Liver (tissue), 3 donors: ENCODE results near the gene TRIM33.
"Not testable (repeated sequence)": the region's sequence is repeated elsewhere in the genome, so short reads cannot be mapped to it uniquely, and the experiment has no call there.

ENCODE experiments used
- EGR1 ChIP-seq, 2 donors: IDR thresholded peaks; 2 replicates each; pipeline ENCODE4 v1.6.1; 2016 to 2018; ENCODE audit warnings: antibody characterized with exemption in 2 of 2, low read depth in 2 of 2
- RAD21 ChIP-seq, 2 donors: IDR thresholded peaks; 2 replicates each; pipeline ENCODE4 v1.6.1; 2016; ENCODE audit warnings: antibody characterized with exemption in 2 of 2, mild to moderate bottlenecking in 2 of 2
- TAF1 ChIP-seq: conservative IDR thresholded peaks from 2 replicates; pipeline ENCODE4 v1.6.1; 2016; ENCODE audit warnings: antibody characterized with exemption, mild to moderate bottlenecking
- YY1 ChIP-seq: IDR thresholded peaks from 2 replicates; pipeline ENCODE4 v1.6.1; 2016; ENCODE audit warnings: antibody characterized with exemption, mild to moderate bottlenecking
- TF ChIP-seq, protein P1 (sequence below): fragments of 150-350 bp; IDR thresholded peaks from 2 replicates; pipeline ENCODE4 v1.5.1; 2017; ENCODE audit warnings: improper control_type of control experiment, low read depth, low read length; ENCODE audit not compliant: missing input control
- TF ChIP-seq, protein P2 (sequence below): IDR thresholded peaks from 2 replicates; pipeline ENCODE4 v1.6.1; 2016; ENCODE audit warnings: antibody characterized with exemption
- TF ChIP-seq, protein P3 (sequence below): IDR thresholded peaks from 2 replicates; pipeline ENCODE4 v1.6.1; 2016; ENCODE audit warnings: antibody characterized with exemption, mild to moderate bottlenecking
- donor health status: healthy.
- donor health status: healthy.

DNA sequence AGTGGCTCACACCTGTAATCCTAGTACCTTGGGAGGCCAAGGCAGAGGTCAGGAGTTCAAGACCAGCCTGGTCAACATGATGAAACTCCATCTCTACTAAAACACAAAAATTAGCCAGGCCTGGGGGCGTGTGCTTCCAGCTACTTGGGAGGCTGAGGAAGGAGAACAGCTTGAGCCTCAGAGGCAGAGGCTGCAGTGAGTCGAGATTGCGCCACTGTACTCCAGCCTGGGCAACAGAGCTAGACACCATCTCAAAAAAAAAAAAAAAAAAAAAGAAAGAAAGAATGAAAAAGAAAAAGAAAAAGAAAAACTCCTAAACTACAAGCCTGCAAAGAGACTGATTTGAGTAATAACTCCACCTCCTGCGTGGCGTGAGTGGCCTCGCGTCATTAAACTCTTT lies 92.1 kb downstream of the TRIM33 start:
- TF ChIP-seq, protein P1, sequence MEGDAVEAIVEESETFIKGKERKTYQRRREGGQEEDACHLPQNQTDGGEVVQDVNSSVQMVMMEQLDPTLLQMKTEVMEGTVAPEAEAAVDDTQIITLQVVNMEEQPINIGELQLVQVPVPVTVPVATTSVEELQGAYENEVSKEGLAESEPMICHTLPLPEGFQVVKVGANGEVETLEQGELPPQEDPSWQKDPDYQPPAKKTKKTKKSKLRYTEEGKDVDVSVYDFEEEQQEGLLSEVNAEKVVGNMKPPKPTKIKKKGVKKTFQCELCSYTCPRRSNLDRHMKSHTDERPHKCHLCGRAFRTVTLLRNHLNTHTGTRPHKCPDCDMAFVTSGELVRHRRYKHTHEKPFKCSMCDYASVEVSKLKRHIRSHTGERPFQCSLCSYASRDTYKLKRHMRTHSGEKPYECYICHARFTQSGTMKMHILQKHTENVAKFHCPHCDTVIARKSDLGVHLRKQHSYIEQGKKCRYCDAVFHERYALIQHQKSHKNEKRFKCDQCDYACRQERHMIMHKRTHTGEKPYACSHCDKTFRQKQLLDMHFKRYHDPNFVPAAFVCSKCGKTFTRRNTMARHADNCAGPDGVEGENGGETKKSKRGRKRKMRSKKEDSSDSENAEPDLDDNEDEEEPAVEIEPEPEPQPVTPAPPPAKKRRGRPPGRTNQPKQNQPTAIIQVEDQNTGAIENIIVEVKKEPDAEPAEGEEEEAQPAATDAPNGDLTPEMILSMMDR = not testable (repeated sequence)
- not testable (repeated sequence) for TF ChIP-seq EGR1 (IDR thresholded peaks at IDR 0.05; ENCODE audit: low read depth in 2 of 2); YY1; RAD21 (IDR thresholded peaks at IDR 0.05); TAF1
- TF ChIP-seq, protein P2, sequence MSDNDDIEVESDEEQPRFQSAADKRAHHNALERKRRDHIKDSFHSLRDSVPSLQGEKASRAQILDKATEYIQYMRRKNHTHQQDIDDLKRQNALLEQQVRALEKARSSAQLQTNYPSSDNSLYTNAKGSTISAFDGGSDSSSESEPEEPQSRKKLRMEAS = not testable (repeated sequence)
- TF ChIP-seq, protein P3, sequence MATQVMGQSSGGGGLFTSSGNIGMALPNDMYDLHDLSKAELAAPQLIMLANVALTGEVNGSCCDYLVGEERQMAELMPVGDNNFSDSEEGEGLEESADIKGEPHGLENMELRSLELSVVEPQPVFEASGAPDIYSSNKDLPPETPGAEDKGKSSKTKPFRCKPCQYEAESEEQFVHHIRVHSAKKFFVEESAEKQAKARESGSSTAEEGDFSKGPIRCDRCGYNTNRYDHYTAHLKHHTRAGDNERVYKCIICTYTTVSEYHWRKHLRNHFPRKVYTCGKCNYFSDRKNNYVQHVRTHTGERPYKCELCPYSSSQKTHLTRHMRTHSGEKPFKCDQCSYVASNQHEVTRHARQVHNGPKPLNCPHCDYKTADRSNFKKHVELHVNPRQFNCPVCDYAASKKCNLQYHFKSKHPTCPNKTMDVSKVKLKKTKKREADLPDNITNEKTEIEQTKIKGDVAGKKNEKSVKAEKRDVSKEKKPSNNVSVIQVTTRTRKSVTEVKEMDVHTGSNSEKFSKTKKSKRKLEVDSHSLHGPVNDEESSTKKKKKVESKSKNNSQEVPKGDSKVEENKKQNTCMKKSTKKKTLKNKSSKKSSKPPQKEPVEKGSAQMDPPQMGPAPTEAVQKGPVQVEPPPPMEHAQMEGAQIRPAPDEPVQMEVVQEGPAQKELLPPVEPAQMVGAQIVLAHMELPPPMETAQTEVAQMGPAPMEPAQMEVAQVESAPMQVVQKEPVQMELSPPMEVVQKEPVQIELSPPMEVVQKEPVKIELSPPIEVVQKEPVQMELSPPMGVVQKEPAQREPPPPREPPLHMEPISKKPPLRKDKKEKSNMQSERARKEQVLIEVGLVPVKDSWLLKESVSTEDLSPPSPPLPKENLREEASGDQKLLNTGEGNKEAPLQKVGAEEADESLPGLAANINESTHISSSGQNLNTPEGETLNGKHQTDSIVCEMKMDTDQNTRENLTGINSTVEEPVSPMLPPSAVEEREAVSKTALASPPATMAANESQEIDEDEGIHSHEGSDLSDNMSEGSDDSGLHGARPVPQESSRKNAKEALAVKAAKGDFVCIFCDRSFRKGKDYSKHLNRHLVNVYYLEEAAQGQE = not testable (repeated sequence)
